ENCODE results near the gene CARHSP1. TPM values are rescaled to one million over a fixed set of nuclear protein-coding genes. Genes with fewer than 3 reads are reported as not detected.
A peak's percentile ranks its signal among the peaks of the same experiment; 100 is the strongest.

Gene CARHSP1
- total and polyA plus RNA-seq, 2 of the 8 experiments (the other 6 are each of a cell fraction or from before 2014, with no cell fraction given): 292 to 300 TPM

- Histone ChIP-seq H4K91ac (replicated peaks; ENCODE audit: insufficient read length, low read length) (no peak overlapping the region), H2BK120ac (replicated peaks; ENCODE audit: low read depth, low read length) (no peak overlapping the region), H3K27me3 (replicated peaks in 1 of 4; ENCODE audit: control insufficient read depth in 3 of 4, extremely low read depth in 1 of 4, insufficient read depth in 3 of 4, low read length in 3 of 4) (no peaks in the 10 kb centered on the region), H3K18ac (ENCODE audit: extremely low read depth, low read length) (no peak overlapping the region), H4K8ac (ENCODE audit: extremely low read depth, insufficient read depth, low read length) (no peak overlapping the region), H3K23me2 (ENCODE audit: low read depth, low read length) (no peaks in the 10 kb centered on the region), H3K9ac (replicated peaks in 1 of 4; ENCODE audit: extremely low read depth in 1 of 4, low read depth in 3 of 4, low read length in 3 of 4) (no peak overlapping the region), H3K4me3 (ENCODE audit: extremely low read depth in 1 of 4, insufficient read depth in 2 of 4, low read depth in 3 of 4, low read length in 4 of 4) (no peak overlapping the region), H2AK5ac (ENCODE audit: low read depth, low read length) (no peak overlapping the region), H3K79me1 (ENCODE audit: low read depth, low read length) (no peaks in the 10 kb centered on the region), H3K27ac (ENCODE audit: low read depth, low read length) (no peak overlapping the region), H2BK12ac (ENCODE audit: low read depth, low read length) (no peak overlapping the region), H3K14ac (ENCODE audit: insufficient read length) (no peak overlapping the region), H3K56ac (replicated peaks; ENCODE audit: insufficient read length, low read depth, low read length) (no peak overlapping the region), H3K4ac (replicated peaks; ENCODE audit: insufficient read length, low read depth, low read length) (no peak overlapping the region), H2BK5ac (ENCODE audit: low read depth, low read length) (no peak overlapping the region), H2BK15ac (ENCODE audit: low read length) (0 out of 2 replicates have a peak overlapping the region, but pooled peaks have one; percentile 19), H3K9me3 (ENCODE audit: insufficient read depth in 2 of 2, low read depth in 1 of 2, low read length in 1 of 2) (no peaks in the 10 kb centered on the region), H3K4me2 (ENCODE audit: insufficient read depth in 1 of 2, low read depth in 2 of 2, low read length in 2 of 2) (no peak overlapping the region), H3K4me1 (replicated peaks in 1 of 4; ENCODE audit: control insufficient read depth in 3 of 4, insufficient read depth in 4 of 4, low read length in 3 of 4) (peaks cover 3 to 26% (median 17%) of the 10 kb centered on the region in 4 experiments), H4K20me1 (replicated peaks in 1 of 2; ENCODE audit: control insufficient read depth in 1 of 2, insufficient read depth in 2 of 2, low read length in 2 of 2) (peaks cover 0 to 3% of the 10 kb centered on the region in 2 experiments), H3K36me3 (ENCODE audit: control insufficient read depth in 2 of 4, insufficient read depth in 4 of 4, low read length in 3 of 4) (peaks cover 0 to 4% (median 3%) of the 10 kb centered on the region in 4 experiments; a peak in 3 of 8 replicates), H3K79me2 (ENCODE audit: control insufficient read depth in 1 of 2, insufficient read depth in 2 of 2, low read length in 2 of 2) (no peaks in the 10 kb centered on the region), H4K5ac (ENCODE audit: insufficient read length, low read depth, low read length) (no peak overlapping the region), H3K23ac (ENCODE audit: insufficient read length) (no peak overlapping the region), H2AFZ (ENCODE audit: low read length) (no peak overlapping the region), H2BK20ac (ENCODE audit: low read length) (peak overlapping the region; percentile 72; the same call in 1 of the 2 replicates)
- WGBS, 2 experiments (ENCODE audit: extremely low coverage in 1 of 2, insufficient coverage in 1 of 2, insufficient read length in 1 of 2, insufficient replicate concordance in 2 of 2, low coverage in 1 of 2, low lambda C conversion rate in 2 of 2, missing lambda C conversion rate in 1 of 2): 94% methylated on average over 17 of the region's 17 CpGs; no CpG with 5 or more reads in 1 of the 2 experiments
- no peak for TF ChIP-seq YY1 (IDR thresholded peaks at IDR 0.05; ENCODE audit: low read depth, low read length)
- TF ChIP-seq EZH2 (IDR thresholded peaks at IDR 0.05; ENCODE audit: low read depth, low read length, severe bottlenecking): no peak
- no peak for TF ChIP-seq CTCF (IDR thresholded peaks at IDR 0.05; ENCODE audit: control extremely low read depth in 1 of 3, insufficient read depth in 1 of 3, low read depth in 1 of 3, low read length in 3 of 3)
- no peak for TF ChIP-seq SIN3A (conservative IDR thresholded peaks at IDR 0.05 in 1 of 2, IDR thresholded peaks at IDR 0.05 in 1 of 2; ENCODE audit: low read depth in 1 of 2, low read length in 2 of 2)
- TF ChIP-seq KDM4A (IDR thresholded peaks at IDR 0.05; ENCODE audit: low read depth, low read length, severe bottlenecking): no peak
- no peak for TF ChIP-seq KDM5A (IDR thresholded peaks at IDR 0.05; ENCODE audit: low read length)
- DNase-seq (ENCODE audit: low read depth in 1 of 2, low spot score in 2 of 2) (no peak), FAIRE-seq (no peak)
- POLR2A ChIA-PET (ENCODE audit: partially characterized antibody): interaction anchor here (1.8 to 29.1 kb wide), 3 partner anchors 9 to 50 kb away, joined by 7 to 456 read pairs (median 7); partner anchors contain the start of gene CARHSP1
- CTCF ChIA-PET (ENCODE audit: partially characterized antibody): interaction anchor here (0.7 to 7.2 kb wide), 11 partner anchors 9 to 242 kb away, joined by 3 to 52 read pairs (median 4); partner anchors contain the start of gene CARHSP1
Measured at GRCh38 chr16:8882725-8883377, 14.0 kb upstream of the CARHSP1 start.
